NCI-H187 treated with DMSO at 0.1 percent for 48 hours (cell line): ENCODE measurements around the gene IFITM2.
"Not testable (repeated sequence)": the region's sequence is repeated elsewhere in the genome, so short reads cannot be mapped to it uniquely, and the experiment has no call there.

ENCODE experiments used
- DNase-seq: peaks from one replicate; lab custom pipeline; 2025; lab: John Stamatoyannopoulos, UW

Gene IFITM2

GRCh38 chr11:308740-309665 lies 1.4 kb downstream of the IFITM2 start:
- not testable (repeated sequence) for DNase-seq

- not testable (repeated sequence) for DNase-seq
These were observed 2.5 kb downstream of the IFITM2 start for GRCh38 chr11:309979-310572.

- DNase-seq = not testable (repeated sequence)
These were observed 3.6 kb downstream of the IFITM2 start for GRCh38 chr11:311013-311748.

- no peak for DNase-seq
These were observed 4.6 kb downstream of the IFITM2 start for GRCh38 chr11:312092-312816.

GRCh38 chr11:313304-313786 lies 5.7 kb downstream of the IFITM2 start:
- DNase-seq = no peak

DNA sequence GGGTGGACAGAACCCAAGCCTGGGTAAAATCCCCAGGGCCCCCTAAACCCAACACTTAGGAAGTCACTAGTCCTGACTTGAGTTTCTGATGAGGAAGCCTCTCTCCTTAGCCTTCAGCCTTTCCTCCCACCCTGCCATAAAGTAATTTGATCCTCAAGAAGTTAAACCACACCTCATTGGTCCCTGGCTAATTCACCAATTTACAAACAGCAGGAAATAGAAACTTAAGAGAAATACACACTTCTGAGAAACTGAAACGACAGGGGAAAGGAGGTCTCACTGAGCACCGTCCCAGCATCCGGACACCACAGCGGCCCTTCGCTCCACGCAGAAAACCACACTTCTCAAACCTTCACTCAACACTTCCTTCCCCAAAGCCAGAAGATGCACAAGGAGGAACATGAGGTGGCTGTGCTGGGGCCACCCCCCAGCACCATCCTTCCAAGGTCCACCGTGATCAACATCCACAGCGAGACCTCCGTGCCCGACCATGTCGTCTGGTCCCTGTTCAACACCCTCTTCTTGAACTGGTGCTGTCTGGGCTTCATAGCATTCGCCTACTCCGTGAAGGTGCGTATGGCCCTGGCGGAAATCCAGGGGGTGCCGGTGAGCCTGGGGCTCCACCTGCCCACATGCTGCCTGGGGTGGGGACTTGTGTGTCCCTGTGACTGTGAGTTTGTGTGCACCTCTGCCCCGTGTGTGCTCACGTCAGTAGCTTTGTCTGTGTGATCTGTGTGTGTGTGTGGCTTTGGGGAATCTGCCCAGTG lies 6.4 kb downstream of the IFITM2 start, which contains the start of gene IFITM1:
Gene IFITM1 (plus strand): TSS at position 254 of the 767 bp plus-strand sequence. CDS start 131 bp downstream, at position 385.
- DNase-seq = no peak

GRCh38 chr11:314554-314875 lies 6.9 kb downstream of the IFITM2 start:
- not testable (repeated sequence) for DNase-seq

DNA sequence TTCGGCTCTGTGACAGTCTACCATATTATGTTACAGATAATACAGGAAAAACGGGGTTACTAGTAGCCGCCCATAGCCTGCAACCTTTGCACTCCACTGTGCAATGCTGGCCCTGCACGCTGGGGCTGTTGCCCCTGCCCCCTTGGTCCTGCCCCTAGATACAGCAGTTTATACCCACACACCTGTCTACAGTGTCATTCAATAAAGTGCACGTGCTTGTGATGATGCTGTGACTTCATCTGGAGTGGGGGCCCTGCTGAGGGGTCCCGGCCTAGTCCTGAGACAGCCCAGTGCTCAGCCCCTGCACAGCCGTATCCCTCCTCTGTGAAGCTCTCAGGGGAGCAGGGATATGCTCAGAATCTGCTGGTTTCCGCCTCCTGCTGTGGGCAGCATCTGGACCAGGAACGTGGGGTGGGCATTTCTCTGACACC lies 7.5 kb downstream of the IFITM2 start:
- no peak for DNase-seq

- no peak for DNase-seq
These were observed 7.9 kb downstream of the IFITM2 start for GRCh38 chr11:315516-315994.

- DNase-seq = no peak
These were observed 8.6 kb downstream of the IFITM2 start for GRCh38 chr11:316031-316701.

GRCh38 chr11:316891-317301 lies 9.3 kb downstream of the IFITM2 start:
- no peak for DNase-seq

- not testable (repeated sequence) for DNase-seq
These were observed 10.2 kb downstream of the IFITM2 start for GRCh38 chr11:317668-318404.

GRCh38 chr11:318405-319120 lies 10.9 kb downstream of the IFITM2 start:
- not testable (repeated sequence) for DNase-seq

DNA sequence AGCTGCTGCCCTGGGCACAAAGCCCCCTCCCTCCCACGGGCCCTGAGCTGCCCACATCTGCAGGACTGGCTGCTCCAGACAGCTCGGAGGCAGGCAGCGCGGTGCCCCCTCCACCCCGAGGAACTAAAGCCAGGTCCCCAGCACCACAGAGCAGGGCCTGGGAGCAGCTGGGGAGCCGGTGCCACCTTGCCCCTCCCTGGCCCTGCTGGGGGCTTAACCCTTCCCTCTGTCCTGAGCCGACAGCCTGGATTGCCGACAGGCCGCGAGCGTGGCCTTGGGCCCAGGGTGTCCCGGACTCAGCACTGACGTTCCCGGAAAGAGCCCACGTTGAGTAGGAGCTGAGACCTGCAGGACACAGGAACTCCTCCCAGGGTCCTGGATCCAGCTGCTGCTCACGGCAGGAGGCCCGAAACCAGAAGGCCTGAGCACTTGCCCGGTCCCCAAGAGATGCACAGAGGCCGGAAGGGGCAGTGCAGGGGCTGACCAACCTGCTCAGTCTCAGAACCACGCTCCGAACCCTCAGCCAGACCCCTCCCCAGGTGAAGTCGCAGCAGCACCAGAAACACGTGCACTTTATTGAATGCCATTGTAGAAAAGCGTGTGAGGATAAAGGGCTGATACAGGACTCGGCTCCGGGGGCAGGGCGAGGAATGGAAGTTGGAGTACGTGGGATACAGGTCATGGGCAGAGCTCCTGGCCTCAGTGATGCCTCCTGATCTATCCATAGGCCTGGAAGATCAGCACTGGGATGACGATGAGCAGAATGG lies 11.7 kb downstream of the IFITM2 start:
- not testable (repeated sequence) for DNase-seq

DNA sequence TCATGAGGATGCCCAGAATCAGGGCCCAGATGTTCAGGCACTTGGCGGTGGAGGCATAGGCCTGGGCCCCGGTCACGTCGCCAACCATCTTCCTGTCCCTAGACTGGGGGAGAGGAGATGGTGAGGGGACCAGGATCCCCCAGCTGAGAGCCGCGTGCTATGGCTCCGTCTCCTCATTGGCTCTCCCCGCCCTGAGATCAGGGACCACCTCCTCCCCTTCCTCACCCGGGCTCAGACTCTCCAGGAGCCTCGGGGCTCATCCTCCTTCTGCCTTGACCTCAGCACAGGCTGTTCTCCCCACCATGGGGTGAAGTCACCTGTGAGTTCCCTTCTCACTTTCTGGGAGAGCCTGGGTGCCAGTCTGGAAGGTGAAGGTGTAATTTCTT lies 12.3 kb downstream of the IFITM2 start:
- DNase-seq = not testable (repeated sequence)

DNA sequence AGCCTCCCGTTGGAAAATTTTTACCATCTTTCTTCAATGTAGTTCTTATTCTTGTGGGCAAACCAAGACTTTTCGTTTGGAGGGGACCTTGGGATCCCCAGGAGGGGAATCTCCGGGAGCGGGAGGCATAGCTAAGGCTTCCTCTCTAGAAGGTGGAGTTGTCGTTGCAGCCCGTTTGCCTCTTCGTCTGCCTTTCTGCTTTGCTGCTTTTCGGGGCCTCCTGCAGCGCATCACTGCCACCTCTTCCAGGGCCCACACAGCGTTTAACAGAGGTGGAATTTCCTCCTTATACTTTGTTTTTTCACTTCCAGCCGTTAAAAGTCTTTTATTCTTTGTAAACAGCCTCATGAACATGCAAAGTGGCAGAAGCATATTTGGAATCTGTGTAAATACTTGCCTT lies 16.5 kb downstream of the IFITM2 start:
- no peak for DNase-seq

GRCh38 chr11:324593-325517 lies 17.2 kb downstream of the IFITM2 start:
- not testable (repeated sequence) for DNase-seq
